Activated naive CD4-positive, alpha-beta T cell treated with anti-CD3 and anti-CD28 coated beads for 36 hours (primary cell): ENCODE measurements around the gene C8G. TPM values are rescaled to one million over a fixed set of nuclear protein-coding genes. Genes with fewer than 3 reads are reported as not detected.

Experiments used
- CTCF ChIA-PET: fragments of 350-600 bp; sonication (Branson Sonifier 250); formaldehyde crosslinking; loops from one replicate; lab custom pipeline; 2021; ENCODE audit warnings: antibody characterized with exemption; lab: Charles Lee
- DNase-seq: peaks from one replicate; pipeline ENCODE4 v3.0.0-alpha.2; 2020
- H3K27ac Mint-ChIP-seq: one replicate; pipeline ENCODE4 v1.8.0; 2021; ENCODE audit warnings: mild to moderate bottlenecking, mixed read lengths
- H3K27me3 Mint-ChIP-seq: one replicate; pipeline ENCODE4 v1.8.0; 2021; ENCODE audit warnings: low read depth, mixed read lengths
- H3K36me3 Mint-ChIP-seq: one replicate; pipeline ENCODE4 v1.8.0; 2021; ENCODE audit warnings: low read depth, mixed read lengths
- H3K4me1 Mint-ChIP-seq: one replicate; pipeline ENCODE4 v1.8.0; 2021; ENCODE audit warnings: low read depth, mixed read lengths
- H3K4me3 Mint-ChIP-seq: one replicate; pipeline ENCODE4 v1.8.0; 2021; ENCODE audit warnings: mild to moderate bottlenecking, moderate library complexity, mixed read lengths
- H3K9me3 Mint-ChIP-seq: one replicate; pipeline ENCODE4 v1.8.0; 2021; ENCODE audit warnings: mixed read lengths
- intact Hi-C: fragments of 100-400 bp; cut with micrococcal nuclease; formaldehyde crosslinking; loops from one replicate; pipeline ENCODE4 v1.15.1; 2023
- total RNA-seq, 2 experiments: library from RNA; stranded (reverse); gene quantifications; one replicate each; pipeline ENCODE4 v1.2.3, GENCODE V29; 2021

C8G gene
- total RNA-seq, 2 experiments from 2014 or later: 0.83 TPM; not detected in 1

GRCh38 chr9:136952876-136953770, 8.1 kb downstream of the C8G start:
- Mint-ChIP-seq H3K27ac (no peak overlapping the region), H3K27me3 (no peaks in the 10 kb centered on the region), H3K36me3 (no peaks in the 10 kb centered on the region), H3K4me3 (no peak overlapping the region), H3K4me1 (no peaks in the 10 kb centered on the region), H3K9me3 (peaks cover 2% of the 10 kb centered on the region)
- intact Hi-C loops: no loop called here
- no peak for DNase-seq
- CTCF ChIA-PET: no interaction called here

- Mint-ChIP-seq H3K4me1 (no peaks in the 10 kb centered on the region), H3K36me3 (no peaks in the 10 kb centered on the region), H3K4me3 (no peak overlapping the region), H3K9me3 (peaks cover 2% of the 10 kb centered on the region), H3K27me3 (no peaks in the 10 kb centered on the region), H3K27ac (no peak overlapping the region)
- no peak for DNase-seq
- CTCF ChIA-PET: no interaction called here
- intact Hi-C loops: no loop called here
Measured at GRCh38 chr9:136953771-136954269, 8.8 kb downstream of the C8G start.

- DNase-seq: no peak
- intact Hi-C loops: no loop called here
- Mint-ChIP-seq H3K4me1 (no peaks in the 10 kb centered on the region), H3K36me3 (no peaks in the 10 kb centered on the region), H3K27me3 (no peaks in the 10 kb centered on the region), H3K27ac (no peak overlapping the region), H3K4me3 (no peak overlapping the region), H3K9me3 (peaks cover 2% of the 10 kb centered on the region)
- CTCF ChIA-PET: no interaction called here
Measured at GRCh38 chr9:136954270-136955083, 9.4 kb downstream of the C8G start.

- CTCF ChIA-PET: no interaction called here
- no peak for DNase-seq
- H3K4me1 Mint-ChIP-seq: peaks cover 2% of the 10 kb centered on the region
Measured at GRCh38 chr9:136955202-136955942, 10.3 kb downstream of the C8G start.

GRCh38 chr9:136955943-136956335, 10.9 kb downstream of the C8G start:
- Mint-ChIP-seq H3K36me3 (no peaks in the 10 kb centered on the region), H3K27me3 (no peaks in the 10 kb centered on the region), H3K27ac (no peak overlapping the region), H3K4me3 (no peak overlapping the region), H3K4me1 (peaks cover 2% of the 10 kb centered on the region), H3K9me3 (peaks cover 2% of the 10 kb centered on the region)
- no peak for DNase-seq
- CTCF ChIA-PET: no interaction called here
- intact Hi-C loops: no loop called here

More at GRCh38 chr9:136955202-136955942, 10.3 kb downstream of the C8G start:
- Mint-ChIP-seq H3K36me3 (no peaks in the 10 kb centered on the region), H3K9me3 (peaks cover 2% of the 10 kb centered on the region), H3K4me3 (no peak overlapping the region), H3K27ac (no peak overlapping the region), H3K27me3 (no peaks in the 10 kb centered on the region)
- intact Hi-C loops: no loop called here

GRCh38 chr9:136956604-136957003, 11.6 kb downstream of the C8G start:
- Mint-ChIP-seq H3K36me3 (no peaks in the 10 kb centered on the region), H3K27ac (no peak overlapping the region), H3K4me1 (peaks cover 2% of the 10 kb centered on the region), H3K27me3 (no peaks in the 10 kb centered on the region), H3K4me3 (no peak overlapping the region), H3K9me3 (peaks cover 2% of the 10 kb centered on the region)
- CTCF ChIA-PET: no interaction called here
- no peak for DNase-seq
- intact Hi-C loops: no loop called here

GRCh38 chr9:136957461-136957860, 12.4 kb downstream of the C8G start:
- peaks cover 2% of the 10 kb centered on the region for H3K9me3 Mint-ChIP-seq
- H3K27me3 Mint-ChIP-seq: no peaks in the 10 kb centered on the region
- intact Hi-C loops: no loop called here
- H3K36me3 Mint-ChIP-seq: no peaks in the 10 kb centered on the region
- CTCF ChIA-PET: no interaction called here
- no peak for DNase-seq
- no peak overlapping the region for H3K4me3 Mint-ChIP-seq
- peaks cover 2% of the 10 kb centered on the region for H3K4me1 Mint-ChIP-seq
- H3K27ac Mint-ChIP-seq: no peak overlapping the region

GRCh38 chr9:136957901-136958300, 12.9 kb downstream of the C8G start:
- DNase-seq: no peak
- peaks cover 2% of the 10 kb centered on the region for H3K4me1 Mint-ChIP-seq
- no peaks in the 10 kb centered on the region for H3K27me3 Mint-ChIP-seq
- CTCF ChIA-PET: interaction anchor here (1.1 kb wide), 1 partner anchor 279 kb away, joined by 3 read pairs; no protein-coding TSS in a partner anchor
- H3K36me3 Mint-ChIP-seq: no peaks in the 10 kb centered on the region
- intact Hi-C loops: no loop called here
- peaks cover 2% of the 10 kb centered on the region for H3K9me3 Mint-ChIP-seq
- H3K4me3 Mint-ChIP-seq: no peak overlapping the region
- no peak overlapping the region for H3K27ac Mint-ChIP-seq

- H3K27ac Mint-ChIP-seq: no peak overlapping the region
Measured at GRCh38 chr9:136958473-136958872, 13.4 kb downstream of the C8G start.

GRCh38 chr9:136958898-136959850, 14.1 kb downstream of the C8G start:
- no peaks in the 10 kb centered on the region for H3K36me3 Mint-ChIP-seq
- H3K27me3 Mint-ChIP-seq: no peaks in the 10 kb centered on the region
- H3K9me3 Mint-ChIP-seq: peaks cover 2% of the 10 kb centered on the region
- H3K4me3 Mint-ChIP-seq: no peak overlapping the region
- intact Hi-C loops: no loop called here
- H3K27ac Mint-ChIP-seq: no peak overlapping the region
- DNase-seq: no peak
- peaks cover 2% of the 10 kb centered on the region for H3K4me1 Mint-ChIP-seq
- CTCF ChIA-PET: interaction anchor here (1.1 kb wide), 1 partner anchor 277 kb away, joined by 3 read pairs; no protein-coding TSS in a partner anchor

More at GRCh38 chr9:136958473-136958872, 13.4 kb downstream of the C8G start:
- no peak for DNase-seq
- CTCF ChIA-PET: interaction anchor here (1.1 kb wide), 1 partner anchor 278 kb away, joined by 3 read pairs; no protein-coding TSS in a partner anchor
- Mint-ChIP-seq H3K27me3 (no peaks in the 10 kb centered on the region), H3K4me3 (no peak overlapping the region), H3K9me3 (peaks cover 2% of the 10 kb centered on the region), H3K36me3 (no peaks in the 10 kb centered on the region), H3K4me1 (peaks cover 2% of the 10 kb centered on the region)
- intact Hi-C loops: no loop called here
